Cardiac muscle cell (in vitro differentiated cells and primary cell): Measurements from ENCODE around the gene CHRNA7. TPM values are rescaled to one million over a fixed set of nuclear protein-coding genes. Genes with fewer than 3 reads are reported as not detected.
"Not testable (repeated sequence)": the region's sequence is repeated elsewhere in the genome, so short reads cannot be mapped to it uniquely, and the experiment has no call there.

Experiments
- DNase-seq, 2 donors: peaks; one replicate each; pipeline versions ENCODE4 v3.0.0 to v3.0.0-alpha.2; 2010 to 2017; ENCODE audit warnings: low read depth in 1 of 2, low spot score in 1 of 2
- H3K27ac ChIP-seq: fragments of 200-600 bp; sonication (generic); 2 replicates; pipeline ENCODE4 v1.5.1; 2016
- H3K27me3 ChIP-seq: fragments of 200-600 bp; sonication (generic); 2 replicates; pipeline ENCODE4 v1.6.0; 2016; ENCODE audit warnings: control low read depth
- H3K36me3 ChIP-seq: fragments of 200-600 bp; sonication (generic); 2 replicates; pipeline ENCODE4 v1.5.1; 2016; ENCODE audit warnings: control low read depth
- H3K4me1 ChIP-seq: fragments of 200-600 bp; sonication (generic); 2 replicates; pipeline ENCODE4 v1.8.1; 2017; ENCODE audit warnings: low read depth, mild to moderate bottlenecking, mixed run types
- H3K4me3 ChIP-seq: fragments of 200-600 bp; sonication (generic); 2 replicates; pipeline ENCODE4 v1.5.1; 2016; ENCODE audit warnings: mild to moderate bottlenecking
- H3K9me3 ChIP-seq: fragments of 200-600 bp; sonication (generic); 2 replicates; pipeline ENCODE4 v1.5.1; 2017; ENCODE audit warnings: low read depth, mild to moderate bottlenecking, control low read depth
- CTCF ChIP-seq: IDR thresholded peaks from 2 replicates; pipeline ENCODE4 v1.5.1; 2012; ENCODE audit warnings: low read depth, mild to moderate bottlenecking, low read length
- polyA plus RNA-seq: library from polyadenylated mRNA; unstranded; fragments of >200 nt; fragmentation: Nextera tagmentation; extraction: Ambion mirVana; gene quantifications from 2 replicates; pipeline ENCODE4 v1.2.1, GENCODE V29; 2016
- total RNA-seq: library from RNA; depleted of rRNA; stranded (reverse); fragments of >200 nt; gene quantifications from 2 replicates; pipeline ENCODE4 v1.2.3, GENCODE V29; 2016

The CHRNA7 gene
- total and polyA plus RNA-seq, 2 experiments from 2014 or later: 4.1 to 7.7 TPM

- Histone ChIP-seq H3K27ac (no peak overlapping the region), H3K27me3 (no peaks in the 10 kb centered on the region), H3K9me3 (no peaks in the 10 kb centered on the region), H3K36me3 (no peaks in the 10 kb centered on the region), H3K4me3 (no peak overlapping the region), H3K4me1 (no peaks in the 10 kb centered on the region)
- no peak for TF ChIP-seq CTCF
- no peak for DNase-seq
Measured at GRCh38 chr15:32130823-32131222, 100.5 kb downstream of the CHRNA7 start.

DNA sequence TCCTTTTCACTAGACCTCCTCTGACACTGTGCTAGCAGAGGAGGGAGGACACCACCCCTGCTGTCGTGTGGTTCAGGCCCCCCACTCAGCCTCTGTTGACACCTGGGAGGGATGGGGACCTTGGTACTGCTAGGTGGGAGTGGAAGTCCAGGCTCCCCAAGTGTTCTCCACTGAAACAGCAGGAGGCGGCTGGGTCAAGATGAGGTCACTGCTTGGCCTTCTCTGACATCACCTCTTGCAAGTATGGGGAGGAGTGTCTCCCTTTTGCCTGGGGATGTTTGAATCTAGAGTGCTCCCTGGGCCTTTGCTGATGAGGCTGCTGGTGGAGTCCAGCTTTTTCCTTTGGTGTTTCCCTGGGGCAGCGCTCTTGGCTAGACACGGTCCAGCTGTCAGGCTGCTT, 101.5 kb downstream of the CHRNA7 start:
- no peaks in the 10 kb centered on the region for H3K9me3 ChIP-seq
- H3K36me3 ChIP-seq: no peaks in the 10 kb centered on the region
- TF ChIP-seq CTCF: no peak
- H3K4me1 ChIP-seq: no peaks in the 10 kb centered on the region
- H3K27ac ChIP-seq: no peak overlapping the region
- H3K27me3 ChIP-seq: no peaks in the 10 kb centered on the region
- no peak for DNase-seq
- H3K4me3 ChIP-seq: no peak overlapping the region

GRCh38 chr15:32132859-32133258, 102.5 kb downstream of the CHRNA7 start:
- TF ChIP-seq CTCF: no peak
- Histone ChIP-seq H3K4me3 (no peak overlapping the region), H3K9me3 (no peaks in the 10 kb centered on the region), H3K27me3 (no peaks in the 10 kb centered on the region), H3K27ac (no peak overlapping the region), H3K36me3 (no peaks in the 10 kb centered on the region), H3K4me1 (no peaks in the 10 kb centered on the region)
- DNase-seq: no peak

DNA sequence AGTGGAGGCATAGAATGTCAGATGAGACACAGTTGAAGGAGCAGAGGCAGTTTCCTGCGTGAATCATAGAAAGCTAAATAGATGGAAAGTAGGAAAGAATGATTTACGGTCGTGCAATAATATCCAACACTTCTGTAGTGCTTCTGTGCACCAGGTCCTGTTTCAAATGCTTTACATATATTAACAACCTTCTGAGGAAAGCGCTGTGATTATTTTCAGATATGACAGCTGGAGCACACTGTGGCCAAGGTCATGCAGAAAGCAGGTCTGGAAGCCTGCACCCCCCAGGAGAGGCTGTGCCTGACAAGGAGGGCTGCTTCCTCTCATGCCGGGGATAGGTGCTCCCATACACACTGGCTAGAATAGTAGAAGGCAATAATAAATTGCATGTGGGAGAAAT, 104.5 kb downstream of the CHRNA7 start:
- Histone ChIP-seq H3K4me1 (no peaks in the 10 kb centered on the region), H3K36me3 (no peaks in the 10 kb centered on the region), H3K27me3 (no peaks in the 10 kb centered on the region), H3K4me3 (no peak overlapping the region), H3K27ac (no peak overlapping the region), H3K9me3 (no peaks in the 10 kb centered on the region)
- DNase-seq: no peak
- no peak for TF ChIP-seq CTCF

DNA sequence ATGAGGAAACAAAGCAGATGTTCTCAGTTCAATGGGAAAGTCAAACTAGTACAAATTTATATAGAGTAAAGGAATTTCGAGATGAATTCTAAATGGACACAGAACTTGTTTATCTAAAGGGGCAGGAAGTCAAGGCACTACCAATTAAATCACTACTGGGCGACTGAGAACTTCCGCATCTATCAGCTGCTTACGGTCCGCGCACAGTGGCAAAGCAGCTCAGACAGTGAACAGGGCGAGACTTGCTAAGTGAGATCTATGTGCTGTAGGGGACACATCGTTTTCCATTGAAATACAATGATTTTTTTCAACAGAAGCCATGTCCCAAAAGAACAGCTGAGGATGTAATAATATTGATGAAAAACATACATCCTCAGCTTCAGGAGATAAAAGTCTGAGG, 105.0 kb downstream of the CHRNA7 start:
- Histone ChIP-seq H3K9me3 (no peaks in the 10 kb centered on the region), H3K4me3 (no peak overlapping the region), H3K27ac (no peak overlapping the region), H3K27me3 (no peaks in the 10 kb centered on the region), H3K36me3 (no peaks in the 10 kb centered on the region), H3K4me1 (no peaks in the 10 kb centered on the region)
- no peak for TF ChIP-seq CTCF
- no peak for DNase-seq

DNA sequence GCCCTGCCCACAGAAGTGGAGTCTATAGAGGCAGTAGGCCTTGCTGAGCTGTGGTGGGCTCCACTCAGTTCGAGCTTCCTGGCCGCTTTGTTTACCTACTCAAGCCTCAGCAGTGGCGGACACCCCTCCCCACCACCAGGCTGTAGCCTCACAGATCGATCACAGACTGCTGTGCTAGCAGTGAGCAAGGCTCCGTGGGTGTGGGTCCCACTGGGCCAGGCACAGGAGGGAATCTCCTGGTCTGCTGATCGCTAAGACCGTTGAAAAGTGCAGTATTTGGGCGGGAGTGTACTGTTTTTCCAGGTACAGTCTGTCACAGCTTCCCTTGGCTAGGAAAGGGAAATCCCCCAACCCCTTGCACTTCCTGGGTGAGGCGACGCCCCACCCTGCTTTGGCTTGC, 115.2 kb downstream of the CHRNA7 start:
- not testable (repeated sequence) for H3K9me3 ChIP-seq, H3K27me3 ChIP-seq, H3K27ac ChIP-seq, H3K4me1 ChIP-seq, DNase-seq, H3K36me3 ChIP-seq, H3K4me3 ChIP-seq
